Measurements from ENCODE around the gene LYPD3. TPM values are rescaled to one million over a fixed set of nuclear protein-coding genes. Genes with fewer than 3 reads are reported as not detected.

Gene LYPD3
- total RNA-seq, 3 donors from 2014 or later = 1.5 to 3.1 (median 2.2) TPM

- peaks cover 17% of the 10 kb centered on the region for H3K4me1 Mint-ChIP-seq (ENCODE audit: low read depth)
- no peaks in the 10 kb centered on the region for H3K9me3 Mint-ChIP-seq
- H3K27me3 Mint-ChIP-seq (ENCODE audit: low read depth) = no peaks in the 10 kb centered on the region
- peaks cover 31% of the 10 kb centered on the region for H3K36me3 Mint-ChIP-seq (ENCODE audit: insufficient read depth)
- ATAC-seq (no peak), DNase-seq (no peak)
- H3K4me3 Mint-ChIP-seq = no peak overlapping the region
These were observed 32.9 kb upstream of the LYPD3 start for GRCh38 chr19:43498233-43498842.

GRCh38 chr19:43496960-43497359 lies 31.6 kb upstream of the LYPD3 start:
- Mint-ChIP-seq H3K36me3 (ENCODE audit: insufficient read depth) (peaks cover 28% of the 10 kb centered on the region), H3K4me1 (ENCODE audit: low read depth) (peaks cover 3% of the 10 kb centered on the region)

GRCh38 chr19:43495082-43495481 lies 29.7 kb upstream of the LYPD3 start:
- H3K36me3 Mint-ChIP-seq (ENCODE audit: insufficient read depth) = peaks cover 26% of the 10 kb centered on the region
- no peaks in the 10 kb centered on the region for H3K4me1 Mint-ChIP-seq (ENCODE audit: low read depth)
- no peaks in the 10 kb centered on the region for H3K9me3 Mint-ChIP-seq
- no peak for ATAC-seq
- no peak overlapping the region for H3K4me3 Mint-ChIP-seq
- no peaks in the 10 kb centered on the region for H3K27me3 Mint-ChIP-seq (ENCODE audit: low read depth)
- DNase-seq = no peak

More at GRCh38 chr19:43496960-43497359, 31.6 kb upstream of the LYPD3 start:
- DNase-seq (no peak), ATAC-seq (no peak)
- H3K4me3 Mint-ChIP-seq = no peak overlapping the region
- H3K27me3 Mint-ChIP-seq (ENCODE audit: low read depth) = no peaks in the 10 kb centered on the region
- H3K9me3 Mint-ChIP-seq = no peaks in the 10 kb centered on the region

- H3K4me3 Mint-ChIP-seq = no peak overlapping the region
- H3K9me3 Mint-ChIP-seq = no peaks in the 10 kb centered on the region
- no peak for ATAC-seq
- peaks cover 5% of the 10 kb centered on the region for H3K4me1 Mint-ChIP-seq (ENCODE audit: low read depth)
- DNase-seq = no peak
- H3K36me3 Mint-ChIP-seq (ENCODE audit: insufficient read depth) = peaks cover 7% of the 10 kb centered on the region
- H3K27me3 Mint-ChIP-seq (ENCODE audit: low read depth) = no peaks in the 10 kb centered on the region
These were observed 25.4 kb upstream of the LYPD3 start for GRCh38 chr19:43490759-43491158.

- peaks cover 5% of the 10 kb centered on the region for H3K4me1 Mint-ChIP-seq (ENCODE audit: low read depth)
- peaks cover 4% of the 10 kb centered on the region for H3K36me3 Mint-ChIP-seq (ENCODE audit: insufficient read depth)
- DNase-seq (no peak), ATAC-seq (no peak)
- H3K4me3 Mint-ChIP-seq = no peak overlapping the region
- no peaks in the 10 kb centered on the region for H3K9me3 Mint-ChIP-seq
- H3K27me3 Mint-ChIP-seq (ENCODE audit: low read depth) = no peaks in the 10 kb centered on the region
These were observed 24.7 kb upstream of the LYPD3 start for GRCh38 chr19:43489979-43490599.

- H3K4me3 Mint-ChIP-seq = no peak overlapping the region
- no peaks in the 10 kb centered on the region for H3K27me3 Mint-ChIP-seq (ENCODE audit: low read depth)
- ATAC-seq (no peak), DNase-seq (no peak)
- H3K9me3 Mint-ChIP-seq = no peaks in the 10 kb centered on the region
- H3K36me3 Mint-ChIP-seq (ENCODE audit: insufficient read depth) = peaks cover under 1% of the 10 kb centered on the region
- H3K4me1 Mint-ChIP-seq (ENCODE audit: low read depth) = peaks cover 5% of the 10 kb centered on the region
These were observed 23.9 kb upstream of the LYPD3 start for GRCh38 chr19:43489310-43489709.

- no peak for DNase-seq
- Mint-ChIP-seq H3K36me3 (ENCODE audit: insufficient read depth) (no peaks in the 10 kb centered on the region), H3K27me3 (ENCODE audit: low read depth) (no peaks in the 10 kb centered on the region), H3K4me3 (no peak overlapping the region), H3K4me1 (ENCODE audit: low read depth) (peaks cover 5% of the 10 kb centered on the region), H3K9me3 (no peaks in the 10 kb centered on the region)
- ATAC-seq = no peak
These were observed 22.8 kb upstream of the LYPD3 start for GRCh38 chr19:43488179-43488578.

GRCh38 chr19:43486412-43486811 lies 21.0 kb upstream of the LYPD3 start:
- H3K27me3 Mint-ChIP-seq (ENCODE audit: low read depth) = no peaks in the 10 kb centered on the region
- ATAC-seq (no peak), DNase-seq (no peak)
- no peaks in the 10 kb centered on the region for H3K9me3 Mint-ChIP-seq
- peaks cover 5% of the 10 kb centered on the region for H3K4me1 Mint-ChIP-seq (ENCODE audit: low read depth)
- H3K4me3 Mint-ChIP-seq = no peak overlapping the region
- peaks cover 2% of the 10 kb centered on the region for H3K36me3 Mint-ChIP-seq (ENCODE audit: insufficient read depth)

GRCh38 chr19:43485951-43486350 lies 20.5 kb upstream of the LYPD3 start:
- no peak for ATAC-seq
- peaks cover 5% of the 10 kb centered on the region for H3K4me1 Mint-ChIP-seq (ENCODE audit: low read depth)
- H3K27me3 Mint-ChIP-seq (ENCODE audit: low read depth) = no peaks in the 10 kb centered on the region

GRCh38 chr19:43483281-43483680 lies 17.9 kb upstream of the LYPD3 start:
- Mint-ChIP-seq H3K36me3 (ENCODE audit: insufficient read depth) (peaks cover 3% of the 10 kb centered on the region), H3K9me3 (no peaks in the 10 kb centered on the region), H3K4me3 (no peak overlapping the region), H3K4me1 (ENCODE audit: low read depth) (no peaks in the 10 kb centered on the region), H3K27me3 (ENCODE audit: low read depth) (no peaks in the 10 kb centered on the region)
- no peak for ATAC-seq
- DNase-seq = no peak

More at GRCh38 chr19:43485951-43486350, 20.5 kb upstream of the LYPD3 start:
- Mint-ChIP-seq H3K4me3 (no peak overlapping the region), H3K36me3 (ENCODE audit: insufficient read depth) (peaks cover 2% of the 10 kb centered on the region), H3K9me3 (no peaks in the 10 kb centered on the region)
- DNase-seq = no peak

- no peaks in the 10 kb centered on the region for H3K4me1 Mint-ChIP-seq (ENCODE audit: low read depth)
- ATAC-seq = no peak
- DNase-seq = no peak
- H3K4me3 Mint-ChIP-seq = no peak overlapping the region
- H3K9me3 Mint-ChIP-seq = no peaks in the 10 kb centered on the region
- no peaks in the 10 kb centered on the region for H3K27me3 Mint-ChIP-seq (ENCODE audit: low read depth)
- H3K36me3 Mint-ChIP-seq (ENCODE audit: insufficient read depth) = peaks cover 8% of the 10 kb centered on the region
These were observed 16.8 kb upstream of the LYPD3 start for GRCh38 chr19:43482193-43482592.

- DNase-seq (no peak), ATAC-seq (no peak)
- Mint-ChIP-seq H3K9me3 (no peaks in the 10 kb centered on the region), H3K36me3 (ENCODE audit: insufficient read depth) (peaks cover 10% of the 10 kb centered on the region), H3K27me3 (ENCODE audit: low read depth) (no peaks in the 10 kb centered on the region), H3K4me3 (no peak overlapping the region), H3K4me1 (ENCODE audit: low read depth) (no peaks in the 10 kb centered on the region)
These were observed 16.3 kb upstream of the LYPD3 start for GRCh38 chr19:43481701-43482100.

GRCh38 chr19:43480574-43480973 lies 15.2 kb upstream of the LYPD3 start:
- H3K4me1 Mint-ChIP-seq (ENCODE audit: low read depth) = peaks cover 6% of the 10 kb centered on the region
- no peaks in the 10 kb centered on the region for H3K9me3 Mint-ChIP-seq
- no peaks in the 10 kb centered on the region for H3K27me3 Mint-ChIP-seq (ENCODE audit: low read depth)
- no peak for ATAC-seq
- H3K4me3 Mint-ChIP-seq = no peak overlapping the region
- DNase-seq = no peak
- H3K36me3 Mint-ChIP-seq (ENCODE audit: insufficient read depth) = peaks cover 10% of the 10 kb centered on the region

- Mint-ChIP-seq H3K27me3 (ENCODE audit: low read depth) (no peaks in the 10 kb centered on the region), H3K4me1 (ENCODE audit: low read depth) (peaks cover 10% of the 10 kb centered on the region)
These were observed 14.7 kb upstream of the LYPD3 start for GRCh38 chr19:43479961-43480561.

GRCh38 chr19:43479226-43479625 lies 13.8 kb upstream of the LYPD3 start:
- Mint-ChIP-seq H3K27me3 (ENCODE audit: low read depth) (no peaks in the 10 kb centered on the region), H3K36me3 (ENCODE audit: insufficient read depth) (peaks cover 14% of the 10 kb centered on the region), H3K4me1 (ENCODE audit: low read depth) (peaks cover 12% of the 10 kb centered on the region), H3K4me3 (no peak overlapping the region), H3K9me3 (no peaks in the 10 kb centered on the region)
- DNase-seq (no peak), ATAC-seq (no peak)

More at GRCh38 chr19:43479961-43480561, 14.7 kb upstream of the LYPD3 start:
- Mint-ChIP-seq H3K4me3 (no peak overlapping the region), H3K9me3 (no peaks in the 10 kb centered on the region), H3K36me3 (ENCODE audit: insufficient read depth) (peaks cover 14% of the 10 kb centered on the region)
- no peak for ATAC-seq
- no peak for DNase-seq

All from activated T-cell treated with anti-CD3 and anti-CD28 coated beads, Interleukin-2, amount 50 U/mL, for 4 hours (primary cell).